ENCODE results near the gene DIP2C. TPM values are rescaled to one million over a fixed set of nuclear protein-coding genes. Genes with fewer than 3 reads are reported as not detected.

Gene DIP2C
- total RNA-seq, 6 experiments from 2014 or later, result 23.2 to 28.9 (median 26.3) TPM

DNA sequence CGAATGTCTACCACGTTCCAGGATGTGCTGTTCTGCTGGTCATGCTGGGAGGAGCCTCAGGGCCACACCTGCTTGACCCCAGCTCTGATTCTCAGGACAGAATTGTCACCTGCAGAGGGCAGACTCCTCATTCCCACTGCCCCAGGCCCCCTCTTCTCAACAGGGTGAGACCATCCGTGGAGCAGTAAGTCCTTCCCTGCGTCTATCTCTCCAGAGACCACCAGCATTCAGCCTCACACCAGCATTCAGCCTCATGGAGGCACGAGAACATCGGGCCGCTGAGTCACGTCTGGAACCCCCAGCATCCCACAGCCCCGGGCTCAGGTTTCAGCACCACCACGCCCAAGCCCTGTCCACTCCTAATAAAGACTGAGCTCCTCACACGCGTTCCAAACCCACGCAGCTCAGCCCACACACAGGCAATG, 273.4 kb downstream of the DIP2C start:
- no peak for DNase-seq
- Mint-ChIP-seq H3K4me3 (no peak overlapping the region), H3K9me3 (no peaks in the 10 kb centered on the region), H3K36me3 (ENCODE audit: low read depth) (peaks cover 27% of the 10 kb centered on the region), H3K27me3 (ENCODE audit: insufficient read depth) (peaks cover 6% of the 10 kb centered on the region; the same call in 1 of the 2 replicates), H3K4me1 (ENCODE audit: low read depth) (no peaks in the 10 kb centered on the region), H3K27ac (no peak overlapping the region)
- TF ChIP-seq, protein P1, sequence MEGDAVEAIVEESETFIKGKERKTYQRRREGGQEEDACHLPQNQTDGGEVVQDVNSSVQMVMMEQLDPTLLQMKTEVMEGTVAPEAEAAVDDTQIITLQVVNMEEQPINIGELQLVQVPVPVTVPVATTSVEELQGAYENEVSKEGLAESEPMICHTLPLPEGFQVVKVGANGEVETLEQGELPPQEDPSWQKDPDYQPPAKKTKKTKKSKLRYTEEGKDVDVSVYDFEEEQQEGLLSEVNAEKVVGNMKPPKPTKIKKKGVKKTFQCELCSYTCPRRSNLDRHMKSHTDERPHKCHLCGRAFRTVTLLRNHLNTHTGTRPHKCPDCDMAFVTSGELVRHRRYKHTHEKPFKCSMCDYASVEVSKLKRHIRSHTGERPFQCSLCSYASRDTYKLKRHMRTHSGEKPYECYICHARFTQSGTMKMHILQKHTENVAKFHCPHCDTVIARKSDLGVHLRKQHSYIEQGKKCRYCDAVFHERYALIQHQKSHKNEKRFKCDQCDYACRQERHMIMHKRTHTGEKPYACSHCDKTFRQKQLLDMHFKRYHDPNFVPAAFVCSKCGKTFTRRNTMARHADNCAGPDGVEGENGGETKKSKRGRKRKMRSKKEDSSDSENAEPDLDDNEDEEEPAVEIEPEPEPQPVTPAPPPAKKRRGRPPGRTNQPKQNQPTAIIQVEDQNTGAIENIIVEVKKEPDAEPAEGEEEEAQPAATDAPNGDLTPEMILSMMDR (IDR thresholded peaks at IDR 0.05), result peak; percentile 29; the same call in 1 of the 2 replicates

DNA sequence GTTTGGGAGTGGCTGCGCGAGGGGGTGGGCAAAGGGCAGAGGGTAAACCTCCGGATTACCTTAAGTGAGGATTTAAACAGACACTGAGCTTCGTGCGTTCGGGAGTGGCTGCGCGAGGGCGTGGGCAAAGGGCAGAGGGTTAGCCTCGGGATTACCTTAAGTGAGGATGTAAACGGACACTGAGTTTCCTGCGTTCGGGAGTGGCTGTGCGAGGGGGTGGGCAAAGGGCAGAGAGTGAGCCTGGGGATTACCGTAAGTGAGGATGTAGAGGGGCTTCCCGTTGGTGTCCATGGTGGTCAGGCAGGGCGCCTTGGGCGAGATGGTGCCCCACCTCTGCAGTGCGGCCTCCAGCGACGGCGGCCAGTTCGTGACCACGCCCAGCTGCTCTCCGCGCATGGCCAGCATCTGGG, 275.8 kb downstream of the DIP2C start:
- Mint-ChIP-seq H3K4me3 (no peak overlapping the region), H3K27me3 (ENCODE audit: insufficient read depth) (peaks cover 10% of the 10 kb centered on the region), H3K9me3 (no peaks in the 10 kb centered on the region), H3K27ac (no peak overlapping the region), H3K36me3 (ENCODE audit: low read depth) (peaks cover 40% of the 10 kb centered on the region), H3K4me1 (ENCODE audit: low read depth) (peaks cover 6% of the 10 kb centered on the region; the same call in 1 of the 2 replicates)
- TF ChIP-seq, protein P1 (IDR thresholded peaks at IDR 0.05), result no peak
- DNase-seq, result no peak

DNA sequence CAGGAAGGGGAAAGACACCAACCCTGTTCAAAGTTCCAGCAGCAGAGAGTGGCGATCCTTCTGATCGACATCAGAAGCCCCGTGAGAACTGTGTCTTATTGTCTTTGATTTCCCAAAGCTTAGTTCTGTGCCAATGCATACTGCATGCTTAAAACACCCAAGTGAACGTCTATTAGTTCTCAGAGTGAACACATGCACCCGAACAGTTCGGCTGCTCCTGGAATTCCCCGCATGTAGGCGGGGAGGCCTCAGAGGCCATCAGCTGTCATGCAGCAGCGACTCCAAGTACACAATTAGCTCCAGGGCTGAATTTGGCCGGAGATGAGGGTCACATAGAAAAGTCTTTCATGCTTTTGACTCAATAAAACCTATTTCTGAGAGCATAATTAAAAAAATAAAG, 277.4 kb downstream of the DIP2C start:
- DNase-seq, result no peak

DNA sequence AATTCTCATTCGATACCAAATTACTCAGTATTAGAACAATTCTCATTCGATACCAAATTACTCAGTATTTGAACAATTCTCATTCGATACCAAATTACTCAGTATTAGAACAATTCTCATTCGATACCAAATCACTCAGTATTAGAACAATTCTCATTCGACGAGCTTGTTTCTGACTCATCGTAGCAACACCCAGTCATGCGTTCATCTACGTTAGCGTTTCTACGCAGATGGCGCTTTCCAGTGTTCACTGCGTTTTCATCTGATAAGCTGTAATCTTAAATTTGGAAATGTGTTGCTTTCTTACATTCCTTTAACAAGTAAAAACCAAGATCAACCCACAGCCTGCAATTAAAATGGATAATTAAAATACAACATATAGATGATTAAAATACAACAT, 277.9 kb downstream of the DIP2C start:
- Mint-ChIP-seq H3K9me3 (no peaks in the 10 kb centered on the region), H3K4me3 (no peak overlapping the region), H3K27me3 (ENCODE audit: insufficient read depth) (peaks cover 10% of the 10 kb centered on the region), H3K36me3 (ENCODE audit: low read depth) (peaks cover 61% of the 10 kb centered on the region), H3K27ac (no peak overlapping the region), H3K4me1 (ENCODE audit: low read depth) (peaks cover 22% of the 10 kb centered on the region)
- TF ChIP-seq, protein P1 (IDR thresholded peaks at IDR 0.05), result no peak
- no peak for DNase-seq

More for the DNA sequence above, 277.4 kb downstream of the DIP2C start:
- TF ChIP-seq, protein P1 (IDR thresholded peaks at IDR 0.05), result no peak
- Mint-ChIP-seq H3K36me3 (ENCODE audit: low read depth) (peaks cover 56% of the 10 kb centered on the region), H3K27ac (no peak overlapping the region), H3K9me3 (no peaks in the 10 kb centered on the region), H3K4me1 (ENCODE audit: low read depth) (peaks cover 21% of the 10 kb centered on the region), H3K27me3 (ENCODE audit: insufficient read depth) (peaks cover 10% of the 10 kb centered on the region), H3K4me3 (no peak overlapping the region)

DNA sequence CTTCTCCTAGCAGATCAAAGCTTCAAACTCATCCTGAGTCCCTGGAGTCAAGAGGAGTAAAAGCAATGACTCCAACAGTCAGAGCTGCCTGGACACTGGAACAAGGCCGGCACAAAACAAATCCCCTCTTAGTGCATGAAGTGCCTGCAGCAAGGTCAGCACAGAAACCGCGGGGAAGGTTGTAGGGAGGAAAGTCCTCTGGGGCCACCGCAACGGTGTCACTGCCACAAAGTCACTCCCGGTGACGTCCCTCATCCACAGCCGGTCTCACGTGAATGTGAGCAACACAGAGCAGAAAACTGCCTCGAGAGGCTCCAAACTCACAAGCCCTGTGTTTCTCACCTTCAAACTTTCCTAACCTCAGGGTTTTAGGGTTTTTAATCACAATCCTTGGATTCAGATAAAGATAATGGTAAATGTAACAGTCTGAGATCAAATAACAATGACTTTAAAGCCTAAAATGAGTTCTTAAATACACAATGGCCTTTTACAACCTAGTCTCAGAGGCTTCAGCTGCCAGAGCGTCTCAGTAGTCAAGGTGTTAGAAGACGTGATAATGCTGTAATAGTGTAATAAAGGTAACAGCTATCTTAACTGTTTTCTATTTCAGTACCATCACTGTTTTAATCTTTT, 279.9 kb downstream of the DIP2C start:
- TF ChIP-seq, protein P1 (IDR thresholded peaks at IDR 0.05), result no peak
- no peak for DNase-seq
- Mint-ChIP-seq H3K4me1 (ENCODE audit: low read depth) (peaks cover 38% of the 10 kb centered on the region), H3K27ac (no peak overlapping the region), H3K36me3 (ENCODE audit: low read depth) (peaks cover 81% of the 10 kb centered on the region), H3K4me3 (no peak overlapping the region), H3K27me3 (ENCODE audit: insufficient read depth) (peaks cover 10% of the 10 kb centered on the region), H3K9me3 (no peaks in the 10 kb centered on the region)

All from HFFc6 (cell line).